ENCODE measurements around the gene KCNK5. TPM values are rescaled to one million over a fixed set of nuclear protein-coding genes. Genes with fewer than 3 reads are reported as not detected.

KCNK5 gene
- total and polyA plus RNA-seq, 9 of the 15 experiments (the other 6 are each of a cell fraction or from before 2014, with no cell fraction given) = 1.5 to 45.8 (median 25.8) TPM

DNA sequence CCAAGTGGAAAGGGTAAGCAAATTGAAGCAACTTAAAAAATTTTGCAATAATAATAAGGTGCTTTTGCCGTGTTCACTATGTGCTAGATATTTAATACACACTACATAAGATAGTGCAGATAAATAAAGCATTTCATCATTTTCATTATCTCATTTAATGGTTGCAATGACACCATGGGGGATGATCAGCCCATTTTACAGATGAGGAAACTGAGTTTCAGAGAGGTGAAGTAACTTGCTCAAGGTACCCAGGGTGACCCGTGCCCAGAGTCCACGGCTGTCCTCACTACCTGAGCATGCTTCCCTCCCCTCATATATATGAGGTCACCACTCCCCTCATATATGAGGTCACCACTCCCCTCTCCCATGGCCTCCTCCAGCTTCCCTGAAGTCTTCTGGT, 7.5 kb upstream of the KCNK5 start (continued):
- TF ChIP-seq, protein P1, sequence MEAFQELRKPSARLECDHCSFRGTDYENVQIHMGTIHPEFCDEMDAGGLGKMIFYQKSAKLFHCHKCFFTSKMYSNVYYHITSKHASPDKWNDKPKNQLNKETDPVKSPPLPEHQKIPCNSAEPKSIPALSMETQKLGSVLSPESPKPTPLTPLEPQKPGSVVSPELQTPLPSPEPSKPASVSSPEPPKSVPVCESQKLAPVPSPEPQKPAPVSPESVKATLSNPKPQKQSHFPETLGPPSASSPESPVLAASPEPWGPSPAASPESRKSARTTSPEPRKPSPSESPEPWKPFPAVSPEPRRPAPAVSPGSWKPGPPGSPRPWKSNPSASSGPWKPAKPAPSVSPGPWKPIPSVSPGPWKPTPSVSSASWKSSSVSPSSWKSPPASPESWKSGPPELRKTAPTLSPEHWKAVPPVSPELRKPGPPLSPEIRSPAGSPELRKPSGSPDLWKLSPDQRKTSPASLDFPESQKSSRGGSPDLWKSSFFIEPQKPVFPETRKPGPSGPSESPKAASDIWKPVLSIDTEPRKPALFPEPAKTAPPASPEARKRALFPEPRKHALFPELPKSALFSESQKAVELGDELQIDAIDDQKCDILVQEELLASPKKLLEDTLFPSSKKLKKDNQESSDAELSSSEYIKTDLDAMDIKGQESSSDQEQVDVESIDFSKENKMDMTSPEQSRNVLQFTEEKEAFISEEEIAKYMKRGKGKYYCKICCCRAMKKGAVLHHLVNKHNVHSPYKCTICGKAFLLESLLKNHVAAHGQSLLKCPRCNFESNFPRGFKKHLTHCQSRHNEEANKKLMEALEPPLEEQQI (IDR thresholded peaks at IDR 0.05) = no peak
- TF ChIP-seq ETV6 (IDR thresholded peaks at IDR 0.05; ENCODE audit: borderline replicate concordance in 1 of 2, low read depth in 2 of 2, low read length in 1 of 2) (no peak), ETV6 (CRISPR knock-in tag; IDR thresholded peaks at IDR 0.05; ENCODE audit: borderline replicate concordance) (no peak), LARP7 (IDR thresholded peaks at IDR 0.05) (no peak), RCOR1 (IDR thresholded peaks at IDR 0.05; ENCODE audit: borderline replicate concordance in 1 of 2, low read depth in 2 of 2, low read length in 2 of 2) (peak in 1 of 2 experiments; percentile 51; a peak in 1 of 4 replicates), ZKSCAN3 (CRISPR knock-in tag; IDR thresholded peaks at IDR 0.05) (no peak), TCF7 (IDR thresholded peaks at IDR 0.05; ENCODE audit: borderline replicate concordance) (no peak), MXI1 (IDR thresholded peaks at IDR 0.05; ENCODE audit: low read depth, low read length) (no peak), CBX1 (IDR thresholded peaks at IDR 0.05; ENCODE audit: low read depth) (peak; percentile 63; the same call in 1 of the 2 replicates), SIN3B (IDR thresholded peaks at IDR 0.05; ENCODE audit: low read depth) (no peak), CHD4 (IDR thresholded peaks at IDR 0.05; ENCODE audit: insufficient read depth, insufficient replicate concordance, low read depth, low read length, poor library complexity, severe bottlenecking) (peak; percentile 51), CEBPG (CRISPR knock-in tag; IDR thresholded peaks at IDR 0.05) (no peak), CEBPG (tag; conservative IDR thresholded peaks at IDR 0.05 in 1 of 2, IDR thresholded peaks at IDR 0.05 in 1 of 2) (0 out of 4 replicates have a peak, but pooled peaks of 1 of the 2 experiments have one; percentile 27), MEF2A (IDR thresholded peaks at IDR 0.05; ENCODE audit: control insufficient read depth, low read depth, low read length) (no peak), ZNF121 (CRISPR knock-in tag; conservative IDR thresholded peaks at IDR 0.05) (no peak), SMARCA5 (IDR thresholded peaks at IDR 0.05) (0 out of 2 replicates have a peak, but pooled peaks have one; percentile 50), HDAC1 (IDR thresholded peaks at IDR 0.05) (no peak), MEF2D (tag; conservative IDR thresholded peaks at IDR 0.05; ENCODE audit: low read depth) (no peak), TEAD1 (CRISPR knock-in tag; IDR thresholded peaks at IDR 0.05) (no peak), BCOR (IDR thresholded peaks at IDR 0.05) (peak; percentile 89), ZBTB17 (CRISPR knock-in tag; IDR thresholded peaks at IDR 0.05) (no peak), HNRNPUL1 (IDR thresholded peaks at IDR 0.05; ENCODE audit: low read length) (no peak), TCF7L2 (IDR thresholded peaks at IDR 0.05; ENCODE audit: low read depth, low read length) (no peak), MCM2 (IDR thresholded peaks at IDR 0.05; ENCODE audit: low read depth) (no peak), BDP1 (IDR thresholded peaks at IDR 0.05; ENCODE audit: insufficient read depth, insufficient read length) (no peak)
- TF ChIP-seq, protein P2, sequence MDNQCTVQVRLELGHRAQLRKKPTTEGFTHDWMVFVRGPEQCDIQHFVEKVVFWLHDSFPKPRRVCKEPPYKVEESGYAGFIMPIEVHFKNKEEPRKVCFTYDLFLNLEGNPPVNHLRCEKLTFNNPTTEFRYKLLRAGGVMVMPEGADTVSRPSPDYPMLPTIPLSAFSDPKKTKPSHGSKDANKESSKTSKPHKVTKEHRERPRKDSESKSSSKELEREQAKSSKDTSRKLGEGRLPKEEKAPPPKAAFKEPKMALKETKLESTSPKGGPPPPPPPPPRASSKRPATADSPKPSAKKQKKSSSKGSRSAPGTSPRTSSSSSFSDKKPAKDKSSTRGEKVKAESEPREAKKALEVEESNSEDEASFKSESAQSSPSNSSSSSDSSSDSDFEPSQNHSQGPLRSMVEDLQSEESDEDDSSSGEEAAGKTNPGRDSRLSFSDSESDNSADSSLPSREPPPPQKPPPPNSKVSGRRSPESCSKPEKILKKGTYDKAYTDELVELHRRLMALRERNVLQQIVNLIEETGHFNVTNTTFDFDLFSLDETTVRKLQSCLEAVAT (IDR thresholded peaks at IDR 0.05) = no peak
- TF ChIP-seq, protein P3, sequence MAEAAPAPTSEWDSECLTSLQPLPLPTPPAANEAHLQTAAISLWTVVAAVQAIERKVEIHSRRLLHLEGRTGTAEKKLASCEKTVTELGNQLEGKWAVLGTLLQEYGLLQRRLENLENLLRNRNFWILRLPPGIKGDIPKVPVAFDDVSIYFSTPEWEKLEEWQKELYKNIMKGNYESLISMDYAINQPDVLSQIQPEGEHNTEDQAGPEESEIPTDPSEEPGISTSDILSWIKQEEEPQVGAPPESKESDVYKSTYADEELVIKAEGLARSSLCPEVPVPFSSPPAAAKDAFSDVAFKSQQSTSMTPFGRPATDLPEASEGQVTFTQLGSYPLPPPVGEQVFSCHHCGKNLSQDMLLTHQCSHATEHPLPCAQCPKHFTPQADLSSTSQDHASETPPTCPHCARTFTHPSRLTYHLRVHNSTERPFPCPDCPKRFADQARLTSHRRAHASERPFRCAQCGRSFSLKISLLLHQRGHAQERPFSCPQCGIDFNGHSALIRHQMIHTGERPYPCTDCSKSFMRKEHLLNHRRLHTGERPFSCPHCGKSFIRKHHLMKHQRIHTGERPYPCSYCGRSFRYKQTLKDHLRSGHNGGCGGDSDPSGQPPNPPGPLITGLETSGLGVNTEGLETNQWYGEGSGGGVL (CRISPR knock-in tag; IDR thresholded peaks at IDR 0.05) = no peak
